K562 (cell line): ENCODE measurements around the gene SEZ6L. TPM values are rescaled to one million over a fixed set of nuclear protein-coding genes. Genes with fewer than 3 reads are reported as not detected.
A peak's percentile ranks its signal among the peaks of the same experiment; 100 is the strongest.

ENCODE experiments used
- ATAC-seq: fragments of 200-7000 bp; cut with Tn5 transposase; 3 replicates; pipeline ENCODE4 v1.9.1; 2020; ENCODE audit warnings: moderate library complexity
- BruUV-seq: library from RNA; stranded (reverse); fragments of 400-500 nt; replicated peaks from 2 replicates; lab custom pipeline; 2021; lab: Mats Ljungman, UMichigan
- CTCF ChIA-PET: fragments of 300-600 bp; formaldehyde crosslinking; extraction: SDS; loops from one replicate; lab custom pipeline; 2021; ENCODE audit warnings: low intra/inter-chr PET ratio; lab: Yijun Ruan, JAX
- POLR2A ChIA-PET: fragments of 300-600, 350-650 bp; sonication (Branson Sonifier 250); formaldehyde crosslinking; extraction: SDS; loops from one replicate; lab custom pipeline; 2021; ENCODE audit warnings: antibody characterized with exemption, inconsistent platforms; lab: Yijun Ruan, JAX
- DNase-seq, 4 experiments: peaks; one replicate each; pipeline versions ENCODE4 v3.0.0 to v3.0.0-alpha.2; 2011 to 2018; ENCODE audit warnings: low spot score in 3 of 4, mixed read lengths in 3 of 4; ENCODE audit errors: extremely low read depth in 1 of 4
- FAIRE-seq: peaks from 2 replicates; lab custom pipeline; 2011; peaks lifted over from hg19 to GRCh38; lab: Jason Lieb, UNC
- H2AFZ ChIP-seq: 2 replicates; pipeline ENCODE4 v1.6.0; 2011; ENCODE audit warnings: low read depth, low read length, control low read depth, inconsistent platforms
- H3K27ac ChIP-seq: fragments of 200-600 bp; 3 replicates; pipeline ENCODE4 v1.8.0; 2011; ENCODE audit warnings: low read depth, mild to moderate bottlenecking, control low read depth, inconsistent platforms, low read length, moderate library complexity, mixed read lengths; ENCODE audit errors: extremely low read depth
- H3K27me3 ChIP-seq, 2 experiments: fragments of 300-600 bp in 1 of 2; 2 replicates in 1 of 2; 3 replicates in 1 of 2; pipeline versions ENCODE4 v1.6.0 to v1.8.0; 2011; ENCODE audit warnings: inconsistent platforms in 2 of 2, low read length in 2 of 2, mild to moderate bottlenecking in 1 of 2, mixed read lengths in 1 of 2, moderate library complexity in 1 of 2; ENCODE audit not compliant: control insufficient read depth in 2 of 2, insufficient read depth in 2 of 2
- H3K36me3 ChIP-seq: fragments of 300-600 bp; 3 replicates; pipeline ENCODE4 v1.8.0; 2011; ENCODE audit warnings: mild to moderate bottlenecking, low read length, inconsistent platforms; ENCODE audit not compliant: control insufficient read depth, insufficient read depth
- H3K4me1 ChIP-seq, 2 experiments: fragments of 200-600 bp in 1 of 2; replicated peaks in 1 of 2; 2 replicates in 1 of 2; 3 replicates in 1 of 2; pipeline versions ENCODE4 v1.5.1 to v1.8.0; 2011; ENCODE audit warnings: inconsistent platforms in 2 of 2, low read length in 2 of 2, mild to moderate bottlenecking in 1 of 2, mixed read lengths in 1 of 2, moderate library complexity in 1 of 2; ENCODE audit not compliant: control insufficient read depth in 2 of 2, insufficient read depth in 2 of 2
- H3K4me2 ChIP-seq: 2 replicates; pipeline ENCODE4 v1.6.1; 2011; ENCODE audit warnings: low read length, control low read depth, inconsistent platforms, mixed read lengths; ENCODE audit not compliant: insufficient read depth
- H3K4me3 ChIP-seq: fragments of 200-600 bp; sonication (generic), shearing (Covaris generic); 2 replicates; pipeline ENCODE4 v1.5.1; 2016; ENCODE audit warnings: control low read depth, inconsistent platforms
- H3K79me2 ChIP-seq: fragments of 200-600 bp; 3 replicates; pipeline ENCODE4 v1.8.0; 2011; ENCODE audit warnings: low read length, inconsistent platforms; ENCODE audit not compliant: control insufficient read depth, insufficient read depth
- H3K9ac ChIP-seq, 2 experiments: 2 replicates each; pipeline versions ENCODE4 v1.6.0 to v1.6.1; 2011; ENCODE audit warnings: low read depth in 2 of 2, low read length in 2 of 2, control low read depth in 1 of 2, inconsistent platforms in 1 of 2, mild to moderate bottlenecking in 1 of 2, mixed read lengths in 1 of 2; ENCODE audit not compliant: insufficient read depth in 1 of 2
- H3K9me1 ChIP-seq: one replicate; pipeline ENCODE4 v1.6.0; 2011; ENCODE audit warnings: inconsistent platforms, mild to moderate bottlenecking, low read length, moderate library complexity; ENCODE audit not compliant: control insufficient read depth, insufficient read depth
- H3K9me3 ChIP-seq: replicated peaks from 2 replicates; pipeline ENCODE4 v1.5.1; 2011; ENCODE audit warnings: low read depth, low read length, inconsistent platforms; ENCODE audit not compliant: control insufficient read depth, insufficient read depth
- H4K20me1 ChIP-seq: replicated peaks from 2 replicates; pipeline ENCODE4 v1.6.1; 2011; ENCODE audit warnings: low read length, inconsistent platforms, mixed read lengths; ENCODE audit not compliant: control insufficient read depth, insufficient read depth
- AFF1 ChIP-seq, 2 experiments: fragments of 450-650 bp; IDR thresholded peaks; 2 replicates each; pipeline ENCODE4 v1.6.1; 2018; ENCODE audit warnings: mild to moderate bottlenecking in 2 of 2, low read depth in 1 of 2; ENCODE audit not compliant: partially characterized antibody in 2 of 2
- BHLHE40 ChIP-seq: IDR thresholded peaks from 2 replicates; pipeline ENCODE4 v1.6.1; 2011; ENCODE audit warnings: low read length, improper control_type of control experiment
- CTCF ChIP-seq, 3 experiments: IDR thresholded peaks in 2 of 3; conservative IDR thresholded peaks in 1 of 3; 2 replicates each; pipeline ENCODE4 v1.5.1; 2011 to 2012; ENCODE audit warnings: low read length in 3 of 3, mild to moderate bottlenecking in 3 of 3, control low read depth in 2 of 3, improper control_type of control experiment in 1 of 3, inconsistent platforms in 1 of 3, low read depth in 1 of 3, mixed read lengths in 1 of 3, moderate library complexity in 1 of 3; ENCODE audit not compliant: insufficient read depth in 2 of 3
- CXXC5 ChIP-seq: fragments of 250-450 bp; sonication (Bioruptor Pico); IDR thresholded peaks from 2 replicates; pipeline ENCODE4 v1.8.0; 2022; ENCODE audit warnings: inconsistent platforms, mild to moderate bottlenecking, moderate library complexity
- EHMT2 ChIP-seq: fragments of 450-650 bp; IDR thresholded peaks from 2 replicates; pipeline ENCODE4 v1.6.1; 2018; ENCODE audit warnings: antibody characterized with exemption
- MIER1 ChIP-seq: fragments of 450-650 bp; IDR thresholded peaks from 2 replicates; pipeline ENCODE4 v1.6.1; 2016; ENCODE audit warnings: antibody characterized with exemption, mild to moderate bottlenecking, low read depth
- RAD21 ChIP-seq, 2 experiments: fragments of 250-450 bp in 1 of 2; fragments of 450-650 bp in 1 of 2; sonication (Bioruptor Pico) in 1 of 2; formaldehyde crosslinking in 1 of 2; IDR thresholded peaks in 1 of 2; conservative IDR thresholded peaks in 1 of 2; 2 replicates each; pipeline versions ENCODE4 v1.4.0 to v1.8.0; 2020 to 2022; ENCODE audit warnings: mild to moderate bottlenecking in 2 of 2, moderate library complexity in 1 of 2
- RCOR1 ChIP-seq, 2 experiments: IDR thresholded peaks; 2 replicates each; pipeline ENCODE4 v1.6.1; 2012; ENCODE audit warnings: low read depth in 2 of 2, low read length in 2 of 2, borderline replicate concordance in 1 of 2, improper control_type of control experiment in 1 of 2
- ZBTB12 ChIP-seq: fragments of 250-450 bp; sonication (Bioruptor Pico); IDR thresholded peaks from 2 replicates; pipeline ENCODE4 v1.4.0; 2020
- ZNF589 ChIP-seq: fragments of 200-800 bp; sonication (Bioruptor generic); IDR thresholded peaks from 2 replicates; pipeline ENCODE4 v1.6.1; 2016; ENCODE audit warnings: low read depth, missing genetic modification characterization, missing compliant biosample characterization
- WGBS: fragments of 100-300 bp; shearing (Covaris generic); methylation state at CpG from one replicate; pipeline ENCODE4 v1.1.6; 2016; ENCODE audit warnings: low coverage, mixed read lengths; ENCODE audit not compliant: insufficient coverage; ENCODE audit errors: missing lambda C conversion rate; 5-methylcytosine and 5-hydroxymethylcytosine counted together
- in situ Hi-C: fragments of 300-500 bp; cut with MboI; formaldehyde crosslinking; loops from 4 replicates; pipeline ENCODE4 v1.15.0; 2018; ENCODE audit warnings: inconsistent platforms, mixed read lengths
- intact Hi-C: fragments of 100-400 bp; cut with micrococcal nuclease; formaldehyde crosslinking; loops from 2 replicates; pipeline ENCODE4 v1.14.2; 2022
- polyA plus RNA-seq, 8 experiments: library from polyadenylated mRNA; depleted of rRNA in 4 of 8; stranded (reverse) in 5 of 8; unstranded in 3 of 8; fragments of >200 nt; fragmentation: Nextera tagmentation in 2 of 8; fragmentation: Illumina TruSeq in 1 of 8; extraction: Ambion mirVana in 2 of 8; extraction: Trizol in 1 of 8; gene quantifications; 2 replicates each; pipeline versions ENCODE4 v1.2.1 to v1.2.3, GENCODE V29; 2011 to 2014; ENCODE audit warnings: inconsistent platforms in 1 of 8, missing spikeins in 1 of 8
- total RNA-seq, 7 experiments: library from RNA; depleted of rRNA in 6 of 7; stranded (reverse); fragments of >200 nt in 6 of 7; fragmentation: Illumina TruSeq in 2 of 7; extraction: Trizol in 2 of 7; gene quantifications; 2 replicates each; pipeline versions ENCODE4 v1.2.1 to v1.2.3, GENCODE V29; 2011 to 2021; ENCODE audit warnings: low replicate concordance in 1 of 7

The SEZ6L gene
- total and polyA plus RNA-seq, 9 of the 15 experiments (the other 6 are each of a cell fraction or from before 2014, with no cell fraction given): not detected

GRCh38 chr22:26170795-26171580 lies 1.7 kb downstream of the SEZ6L start:
- peaks cover 5% of the 10 kb centered on the region; the same call in 1 of the 2 replicates for H4K20me1 ChIP-seq
- no peaks in the 10 kb centered on the region for H3K36me3 ChIP-seq
- in situ Hi-C loops (no loop called here), intact Hi-C loops (loop anchor here (10.0 kb wide), 1 partner anchor 164 kb away; no protein-coding TSS in a partner anchor)
- H3K9ac ChIP-seq: no peak overlapping the region
- no peak overlapping the region for H3K4me2 ChIP-seq
- no TSS peak for BruUV-seq
- CTCF ChIA-PET: no interaction called here
- 6% methylated on average over 13 of the region's 14 CpGs for WGBS
- no peaks in the 10 kb centered on the region for H3K9me1 ChIP-seq
- DNase-seq: peak; percentile 24 to 72 (median 46)
- peak; percentile 51; the same call in 2 of the 3 replicates for ATAC-seq
- POLR2A ChIA-PET: interaction anchor here (0.6 kb wide), 1 partner anchor 225 kb away, joined by 3 read pairs; no protein-coding TSS in a partner anchor
- H3K4me1 ChIP-seq: peaks cover 0 to 5% of the 10 kb centered on the region in 2 experiments; a peak in 2 of 5 replicates
- H3K27ac ChIP-seq: no peak overlapping the region
- no peaks in the 10 kb centered on the region for H3K9me3 ChIP-seq
- peaks cover 0 to 24% of the 10 kb centered on the region in 2 experiments; a peak in 2 of 5 replicates for H3K27me3 ChIP-seq
- FAIRE-seq: no peak
- H2AFZ ChIP-seq: no peak overlapping the region
- no peak overlapping the region for H3K4me3 ChIP-seq
- H3K79me2 ChIP-seq: no peaks in the 10 kb centered on the region
- TF ChIP-seq ZNF589 (no peak), RAD21 (CRISPR knock-in tag; conservative IDR thresholded peaks at IDR 0.05 in 1 of 2, IDR thresholded peaks at IDR 0.05 in 1 of 2) (peak in 1 of 2 experiments; percentile 26; a peak in 1 of 4 replicates), CTCF (IDR thresholded peaks at IDR 0.05 in 2 of 3, conservative IDR thresholded peaks at IDR 0.05 in 1 of 3; ENCODE audit: insufficient read depth in 2 of 3, low read depth in 1 of 3, low read length in 3 of 3) (peak; percentile 12 to 18 (median 17); a peak in 2 of 6 replicates), BHLHE40 (no peak), RCOR1 (IDR thresholded peaks at IDR 0.05; ENCODE audit: borderline replicate concordance in 1 of 2, low read depth in 2 of 2, low read length in 2 of 2) (0 out of 4 replicates have a peak, but pooled peaks of 1 of the 2 experiments have one; percentile 14), AFF1 (IDR thresholded peaks at IDR 0.05; ENCODE audit: low read depth in 1 of 2, partially characterized antibody in 2 of 2) (peak in 1 of 2 experiments; percentile 27), ZBTB12 (CRISPR knock-in tag) (no peak), EHMT2 (peak; percentile 88), CXXC5 (CRISPR knock-in tag) (no peak), MIER1 (peak; percentile 82)
